Vagina (tissue), 2 donors: ENCODE data around the gene SCAF1.

Experiments
- CTCF ChIP-seq, 3 experiments: fragments of 450-650 bp in 2 of 3; fragments of 200-600 bp in 1 of 3; sonication (generic) in 1 of 3; IDR thresholded peaks; one replicate each; pipeline ENCODE4 v1.5.1; 2017 to 2019; ENCODE audit warnings: antibody characterized with exemption in 3 of 3, mild to moderate bottlenecking in 2 of 3, moderate library complexity in 2 of 3
- POLR2A ChIP-seq, 2 donors: fragments of 450-650 bp; IDR thresholded peaks; one replicate each; pipeline ENCODE4 v1.6.1; 2017; ENCODE audit warnings: antibody characterized with exemption in 2 of 2, mild to moderate bottlenecking in 2 of 2, moderate library complexity in 2 of 2

- TF ChIP-seq CTCF (IDR thresholded peaks at IDR 0.05) (no peak), POLR2A (IDR thresholded peaks at IDR 0.05) (no peak)
These were observed 42.4 kb upstream of the SCAF1 start for GRCh38 chr19:49599378-49600295.
